Retina (tissue), 1 donor: ENCODE data around the gene CACNA2D3.

ENCODE experiments used
- DNase-seq: peaks from one replicate; pipeline ENCODE4 v3.0.0-alpha.2; 2016

CACNA2D3 gene

GRCh38 chr3:54649551-54649950 is 527.2 kb downstream of the CACNA2D3 start:
- DNase-seq: no peak

GRCh38 chr3:54653456-54654195 is 531.3 kb downstream of the CACNA2D3 start:
- peak; percentile 28 for DNase-seq

- no peak for DNase-seq
Measured at GRCh38 chr3:54654776-54655175, 532.4 kb downstream of the CACNA2D3 start.

- DNase-seq: no peak
Measured at GRCh38 chr3:54659347-54659746, 537.0 kb downstream of the CACNA2D3 start.

- no peak for DNase-seq
Measured at GRCh38 chr3:54660714-54661132, 538.4 kb downstream of the CACNA2D3 start.

- DNase-seq: no peak
Measured at GRCh38 chr3:54661151-54661550, 538.8 kb downstream of the CACNA2D3 start.

GRCh38 chr3:54663501-54664011 is 541.2 kb downstream of the CACNA2D3 start:
- DNase-seq: no peak

- no peak for DNase-seq
Measured at GRCh38 chr3:54665016-54665600, 542.8 kb downstream of the CACNA2D3 start.

GRCh38 chr3:54668236-54668635 is 545.9 kb downstream of the CACNA2D3 start:
- DNase-seq: peak; percentile 24

- peak; percentile 19 for DNase-seq
Measured at GRCh38 chr3:54670201-54671000, 548.0 kb downstream of the CACNA2D3 start.

GRCh38 chr3:54671511-54671910 is 549.2 kb downstream of the CACNA2D3 start:
- DNase-seq: peak; percentile 28

- no peak for DNase-seq
Measured at GRCh38 chr3:54676087-54676486, 553.7 kb downstream of the CACNA2D3 start.

- DNase-seq: no peak
Measured at GRCh38 chr3:54681706-54682105, 559.4 kb downstream of the CACNA2D3 start.

- DNase-seq: no peak
Measured at GRCh38 chr3:54685213-54685612, 562.9 kb downstream of the CACNA2D3 start.

GRCh38 chr3:54691289-54691771 is 569.0 kb downstream of the CACNA2D3 start:
- DNase-seq: no peak

- no peak for DNase-seq
Measured at GRCh38 chr3:54696313-54696712, 574.0 kb downstream of the CACNA2D3 start.

- no peak for DNase-seq
Measured at GRCh38 chr3:54698054-54698453, 575.7 kb downstream of the CACNA2D3 start.

GRCh38 chr3:54703923-54704322 is 581.6 kb downstream of the CACNA2D3 start:
- no peak for DNase-seq

GRCh38 chr3:54705730-54706129 is 583.4 kb downstream of the CACNA2D3 start:
- no peak for DNase-seq

- DNase-seq: no peak
Measured at GRCh38 chr3:54706738-54707137, 584.4 kb downstream of the CACNA2D3 start.

GRCh38 chr3:54709785-54710184 is 587.4 kb downstream of the CACNA2D3 start:
- no peak for DNase-seq

- DNase-seq: no peak
Measured at GRCh38 chr3:54710954-54711353, 588.6 kb downstream of the CACNA2D3 start.

GRCh38 chr3:54712539-54712938 is 590.2 kb downstream of the CACNA2D3 start:
- no peak for DNase-seq
